Keratinocyte (primary cell): ENCODE results near the gene APP.

Experiments used
- CTCF ChIP-seq, 3 experiments: IDR thresholded peaks in 1 of 3; conservative IDR thresholded peaks in 1 of 3; optimal IDR thresholded peaks in 1 of 3; 2 replicates in 2 of 3; 3 replicates in 1 of 3; pipeline versions ENCODE3 to v1.5.1; 2011; ENCODE audit warnings: low read length in 3 of 3, mild to moderate bottlenecking in 3 of 3, moderate library complexity in 2 of 3, control low read depth in 1 of 3, inconsistent platforms in 1 of 3; ENCODE audit not compliant: insufficient read depth in 2 of 3; ENCODE audit errors: extremely low read depth in 1 of 3
- EZH2 ChIP-seq: IDR thresholded peaks from one replicate; pipeline ENCODE4 v1.6.1; 2012; ENCODE audit warnings: inconsistent platforms, mild to moderate bottlenecking, low read length, moderate library complexity

GRCh38 chr21:26138615-26139257, 31.8 kb downstream of the APP start:
- TF ChIP-seq CTCF (optimal IDR thresholded peaks at IDR 0.05 in 1 of 3, IDR thresholded peaks at IDR 0.05 in 1 of 3, conservative IDR thresholded peaks at IDR 0.05 in 1 of 3; ENCODE audit: extremely low read depth in 1 of 3, insufficient read depth in 2 of 3, low read length in 3 of 3): no peak
- TF ChIP-seq EZH2: no peak
